ENCODE data around the gene CFAP52. TPM values are rescaled to one million over a fixed set of nuclear protein-coding genes. Genes with fewer than 3 reads are reported as not detected.
"Not testable (repeated sequence)": the region's sequence is repeated elsewhere in the genome, so short reads cannot be mapped to it uniquely, and the experiment has no call there.

Gene CFAP52
- total RNA-seq, 3 donors from 2014 or later, result 0.66 TPM; not detected in 2

DNA sequence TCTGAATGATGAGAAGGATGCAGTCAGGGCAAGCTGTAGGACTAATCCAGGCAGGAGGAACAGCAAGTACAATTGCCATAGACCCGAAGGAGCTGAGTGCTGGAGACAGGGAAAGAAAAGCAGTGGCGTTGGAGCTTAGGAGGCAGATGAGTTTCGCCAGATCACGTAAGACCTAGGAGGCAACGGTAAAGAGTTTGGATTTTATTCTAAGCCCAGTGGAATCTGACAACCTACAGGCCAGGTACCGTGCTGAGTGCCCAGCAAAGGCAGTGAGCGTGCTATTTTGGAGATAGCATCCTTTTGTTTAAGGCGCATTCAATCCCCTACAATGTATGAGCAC is 70.1 kb downstream of the CFAP52 start:
- TF ChIP-seq POLR2AphosphoS5 (IDR thresholded peaks at IDR 0.05) (no peak), CTCF (IDR thresholded peaks at IDR 0.05) (no peak), POLR2A (IDR thresholded peaks at IDR 0.05) (no peak)
- no peaks in the 10 kb centered on the region for H3K27me3 ChIP-seq
- peak overlapping the region in 1 of 2 donors; percentile 87 for H3K27ac ChIP-seq
- H3K4me1 ChIP-seq, result no peaks in the 10 kb centered on the region
- H3K9me3 ChIP-seq, result no peaks in the 10 kb centered on the region
- no peaks in the 10 kb centered on the region for H3K36me3 ChIP-seq
- no peak for DNase-seq (ENCODE audit: low spot score in 2 of 2)
- H3K4me3 ChIP-seq, result peak overlapping the region in 2 of 3 donors; percentile 68 to 72
- intact Hi-C loops (cut with DNase I; ENCODE audit: low total_unique reads), result no loop called here

- Histone ChIP-seq H3K27me3 (no peaks in the 10 kb centered on the region), H3K36me3 (no peaks in the 10 kb centered on the region), H3K27ac (no peak overlapping the region), H3K9me3 (no peaks in the 10 kb centered on the region), H3K4me1 (no peaks in the 10 kb centered on the region), H3K4me3 (peak overlapping the region in 1 of 3 donors; percentile 9)
- intact Hi-C loops (cut with DNase I; ENCODE audit: low total_unique reads), result no loop called here
- no peak for DNase-seq (ENCODE audit: low spot score in 2 of 2)
- no peak for TF ChIP-seq POLR2A (IDR thresholded peaks at IDR 0.05)
- TF ChIP-seq POLR2AphosphoS5 (IDR thresholded peaks at IDR 0.05), result no peak
- no peak for TF ChIP-seq CTCF (IDR thresholded peaks at IDR 0.05)
Observed at GRCh38 chr17:9647014-9647413, 70.6 kb downstream of the CFAP52 start.

GRCh38 chr17:9648521-9649110 is 72.2 kb downstream of the CFAP52 start:
- no peaks in the 10 kb centered on the region for H3K4me1 ChIP-seq
- H3K9me3 ChIP-seq, result no peaks in the 10 kb centered on the region
- H3K27ac ChIP-seq, result no peak overlapping the region
- H3K4me3 ChIP-seq, result no peak overlapping the region
- TF ChIP-seq POLR2A (IDR thresholded peaks at IDR 0.05) (no peak), CTCF (IDR thresholded peaks at IDR 0.05) (no peak), POLR2AphosphoS5 (IDR thresholded peaks at IDR 0.05) (no peak)
- intact Hi-C loops (cut with DNase I; ENCODE audit: low total_unique reads), result no loop called here
- H3K36me3 ChIP-seq, result no peaks in the 10 kb centered on the region
- no peak for DNase-seq (ENCODE audit: low spot score in 2 of 2)
- no peaks in the 10 kb centered on the region for H3K27me3 ChIP-seq

DNA sequence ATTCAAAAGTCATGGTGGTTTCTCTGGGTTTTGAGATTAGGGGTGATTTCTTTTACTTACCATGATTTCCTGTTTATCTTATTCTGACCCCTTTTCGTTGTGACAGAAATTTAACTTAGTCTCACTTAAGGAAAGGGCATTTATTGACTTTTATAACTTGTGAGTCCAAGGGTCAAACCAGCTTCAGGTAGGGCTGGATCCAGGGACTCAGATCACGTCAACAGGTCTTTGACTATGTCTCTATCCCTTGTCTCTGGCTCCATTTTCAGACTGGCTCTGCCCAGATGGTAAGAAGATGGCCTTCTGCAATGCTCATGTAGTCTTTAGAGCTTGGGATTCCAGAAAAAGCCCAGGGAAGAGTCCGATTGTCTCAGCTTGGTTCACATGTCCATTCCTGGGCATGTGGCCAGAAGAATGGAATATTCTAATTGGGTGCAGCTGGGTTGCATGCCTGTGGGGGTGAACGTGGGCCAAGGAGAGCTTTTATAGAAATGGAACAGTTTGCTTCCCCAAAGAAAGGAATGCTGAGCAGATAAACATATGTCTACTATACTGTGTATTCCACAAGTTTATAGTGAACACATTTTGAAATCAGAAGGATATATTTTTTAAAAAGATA is 82.3 kb downstream of the CFAP52 start:
- no peak for DNase-seq (ENCODE audit: low spot score in 2 of 2)
- intact Hi-C loops (cut with DNase I; ENCODE audit: low total_unique reads), result no loop called here
- Histone ChIP-seq H3K27ac (no peak overlapping the region), H3K9me3 (no peaks in the 10 kb centered on the region), H3K27me3 (no peaks in the 10 kb centered on the region), H3K4me1 (no peaks in the 10 kb centered on the region), H3K4me3 (no peak overlapping the region), H3K36me3 (no peaks in the 10 kb centered on the region)
- TF ChIP-seq CTCF (IDR thresholded peaks at IDR 0.05), result no peak
- no peak for TF ChIP-seq POLR2AphosphoS5 (IDR thresholded peaks at IDR 0.05)
- no peak for TF ChIP-seq POLR2A (IDR thresholded peaks at IDR 0.05)

DNA sequence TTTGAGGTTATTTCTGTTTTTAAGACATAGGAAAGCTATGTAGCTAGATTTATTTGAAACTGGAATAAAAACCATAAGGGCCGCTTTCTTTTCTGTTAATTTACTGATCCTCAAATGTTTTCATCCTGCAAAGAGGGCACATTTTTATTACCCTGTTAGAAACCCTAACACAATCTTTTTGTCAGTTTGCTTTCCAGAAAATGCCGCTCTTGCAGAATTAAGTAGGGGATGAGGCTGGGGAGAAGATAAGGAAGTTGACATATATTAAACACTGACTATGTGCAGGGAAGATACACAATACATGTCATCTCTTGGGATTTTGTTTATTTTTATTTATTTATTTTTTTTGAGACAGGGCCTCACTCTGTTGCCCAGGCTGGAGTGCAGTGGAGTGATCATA is 84.6 kb downstream of the CFAP52 start:
- H3K4me3 ChIP-seq, result no peak overlapping the region
- no peaks in the 10 kb centered on the region for H3K9me3 ChIP-seq
- TF ChIP-seq POLR2A (IDR thresholded peaks at IDR 0.05), result no peak
- TF ChIP-seq CTCF (IDR thresholded peaks at IDR 0.05), result no peak
- no peak for TF ChIP-seq POLR2AphosphoS5 (IDR thresholded peaks at IDR 0.05)
- no peaks in the 10 kb centered on the region for H3K36me3 ChIP-seq
- DNase-seq (ENCODE audit: low spot score in 2 of 2), result no peak
- intact Hi-C loops (cut with DNase I; ENCODE audit: low total_unique reads), result no loop called here
- no peaks in the 10 kb centered on the region for H3K4me1 ChIP-seq
- no peaks in the 10 kb centered on the region for H3K27me3 ChIP-seq
- no peak overlapping the region for H3K27ac ChIP-seq

DNA sequence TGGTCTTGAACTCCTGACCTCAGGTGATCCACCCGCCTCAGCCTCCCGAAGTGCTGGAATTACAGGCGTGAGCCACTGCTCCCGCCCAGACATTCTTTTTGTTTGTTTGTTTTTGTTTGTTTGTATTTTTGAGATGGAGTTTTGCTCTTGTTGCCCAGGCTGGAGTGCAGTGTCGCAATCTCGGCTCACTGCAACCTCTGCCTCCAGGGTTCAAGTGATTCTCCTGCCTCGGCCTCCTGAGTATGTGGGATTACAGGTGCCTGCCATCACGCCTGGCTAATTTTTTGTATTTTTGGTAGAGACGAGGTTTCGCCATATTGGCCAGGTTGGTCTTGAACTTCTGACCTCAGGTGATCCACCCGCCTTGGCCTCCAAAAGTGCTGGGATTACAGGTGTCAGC is 87.1 kb downstream of the CFAP52 start:
- H3K27me3 ChIP-seq; H3K4me1 ChIP-seq; intact Hi-C loops (cut with DNase I; ENCODE audit: low total_unique reads); H3K4me3 ChIP-seq; H3K9me3 ChIP-seq; H3K27ac ChIP-seq; DNase-seq (ENCODE audit: low spot score in 2 of 2); H3K36me3 ChIP-seq: not testable (repeated sequence)
